ENCODE results near the gene PIK3AP1.

The PIK3AP1 gene

GRCh38 chr10:96637709-96638108 is 82.6 kb downstream of the PIK3AP1 start:
- no peak for DNase-seq
- in situ Hi-C loops (cut with HindIII; ENCODE audit: low pct_ligation_motif_present, low pct_unique_long_range_greater_than_20kb, low sequenced_read_pairs), result no loop called here

- in situ Hi-C loops (cut with HindIII; ENCODE audit: low pct_ligation_motif_present, low pct_unique_long_range_greater_than_20kb, low sequenced_read_pairs), result no loop called here
- no peak for DNase-seq
These were observed 83.8 kb downstream of the PIK3AP1 start for GRCh38 chr10:96636551-96636950.

GRCh38 chr10:96632974-96633710 is 87.2 kb downstream of the PIK3AP1 start:
- in situ Hi-C loops (cut with HindIII; ENCODE audit: low pct_ligation_motif_present, low pct_unique_long_range_greater_than_20kb, low sequenced_read_pairs), result no loop called here
- DNase-seq, result no peak

DNA sequence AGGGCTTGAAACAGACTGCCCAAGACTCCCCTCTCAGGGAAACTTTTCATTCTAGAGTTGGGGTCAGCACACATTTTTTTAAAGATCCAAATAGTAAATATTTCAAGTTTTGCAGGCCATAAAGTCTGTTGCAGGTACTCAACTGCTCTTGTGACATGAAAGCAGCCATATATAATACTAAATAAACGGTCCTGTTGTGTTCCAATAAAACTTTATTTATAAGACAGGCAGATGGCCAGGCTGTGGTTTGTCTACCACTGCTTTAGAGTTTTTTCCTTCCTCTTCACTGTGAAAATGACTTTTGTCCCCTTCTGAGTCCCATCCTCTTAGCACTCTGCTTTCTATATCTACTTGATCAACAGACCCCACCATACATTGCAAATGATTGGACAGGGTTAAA is 93.0 kb downstream of the PIK3AP1 start:
- in situ Hi-C loops (cut with HindIII; ENCODE audit: low pct_ligation_motif_present, low pct_unique_long_range_greater_than_20kb, low sequenced_read_pairs), result no loop called here

DNA sequence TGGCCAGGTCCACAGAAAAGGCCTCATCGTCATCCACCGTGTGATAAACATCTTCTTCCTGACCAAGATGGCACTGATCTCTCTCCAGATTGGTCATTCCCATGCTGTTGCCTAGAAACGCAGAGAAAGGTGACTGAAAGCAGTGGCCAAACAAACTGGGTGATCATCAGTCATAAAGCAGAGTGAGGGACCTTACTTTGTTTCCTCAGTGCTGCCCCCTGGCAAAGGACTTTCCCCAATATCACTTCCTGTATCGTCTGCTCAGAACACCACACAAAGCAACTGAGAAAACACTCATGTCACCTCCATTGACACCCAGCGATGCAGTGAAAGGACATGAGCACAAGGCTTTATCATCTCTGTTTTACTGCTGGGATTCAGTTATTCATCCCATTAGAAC is 93.5 kb downstream of the PIK3AP1 start:
- peak; percentile 27 for DNase-seq
- in situ Hi-C loops (cut with HindIII; ENCODE audit: low pct_ligation_motif_present, low pct_unique_long_range_greater_than_20kb, low sequenced_read_pairs), result no loop called here

More for the DNA sequence above, 93.0 kb downstream of the PIK3AP1 start:
- DNase-seq, result no peak

DNA sequence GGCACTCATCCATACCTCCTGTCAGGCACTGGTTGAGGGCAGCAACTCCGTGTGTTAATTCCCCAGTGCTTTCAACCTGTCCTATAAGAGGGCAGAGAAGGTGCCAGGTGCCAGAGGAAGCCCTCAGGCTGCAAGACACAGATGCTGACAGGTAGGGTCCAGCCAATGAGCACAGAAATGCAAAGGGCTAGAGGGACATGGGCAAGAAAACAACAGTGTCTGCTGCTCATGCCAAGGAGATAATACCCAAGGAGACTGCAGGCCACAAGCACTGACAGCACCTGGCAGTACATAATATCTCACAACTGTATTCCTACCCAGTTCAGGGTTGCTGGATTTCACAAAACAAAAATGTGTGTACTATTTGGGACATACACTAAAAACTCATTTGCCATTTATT is 95.1 kb downstream of the PIK3AP1 start:
- in situ Hi-C loops (cut with HindIII; ENCODE audit: low pct_ligation_motif_present, low pct_unique_long_range_greater_than_20kb, low sequenced_read_pairs), result no loop called here
- no peak for DNase-seq

GRCh38 chr10:96622013-96622787 is 98.1 kb downstream of the PIK3AP1 start:
- in situ Hi-C loops (cut with HindIII; ENCODE audit: low pct_ligation_motif_present, low pct_unique_long_range_greater_than_20kb, low sequenced_read_pairs), result no loop called here

GRCh38 chr10:96619796-96620773 is 100.2 kb downstream of the PIK3AP1 start:
- in situ Hi-C loops (cut with HindIII; ENCODE audit: low pct_ligation_motif_present, low pct_unique_long_range_greater_than_20kb, low sequenced_read_pairs), result no loop called here
- no peak for DNase-seq

More at GRCh38 chr10:96622013-96622787, 98.1 kb downstream of the PIK3AP1 start:
- DNase-seq, result no peak

GRCh38 chr10:96619120-96619519 is 101.2 kb downstream of the PIK3AP1 start:
- no peak for DNase-seq
- in situ Hi-C loops (cut with HindIII; ENCODE audit: low pct_ligation_motif_present, low pct_unique_long_range_greater_than_20kb, low sequenced_read_pairs), result no loop called here

GRCh38 chr10:96618653-96619052 is 101.7 kb downstream of the PIK3AP1 start:
- in situ Hi-C loops (cut with HindIII; ENCODE audit: low pct_ligation_motif_present, low pct_unique_long_range_greater_than_20kb, low sequenced_read_pairs), result no loop called here
- DNase-seq, result no peak

DNA sequence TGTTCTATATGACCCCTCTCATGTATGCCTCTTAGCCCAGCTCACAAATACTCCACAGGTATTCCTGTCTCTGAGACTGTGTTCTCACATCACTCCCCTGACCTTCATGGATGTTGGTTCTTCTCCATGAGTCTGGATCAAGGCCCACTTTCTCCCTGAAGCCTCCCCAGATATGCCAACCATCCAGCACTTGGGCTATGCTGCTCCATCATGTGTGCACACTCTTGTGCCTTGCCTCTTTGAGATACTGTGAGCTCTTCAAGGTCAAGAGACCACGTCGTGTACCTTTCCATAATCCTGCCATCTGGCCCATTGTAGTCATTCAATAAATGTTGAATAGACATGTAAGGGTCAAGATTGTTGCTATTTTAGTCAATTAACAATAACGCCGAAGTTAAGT is 103.4 kb downstream of the PIK3AP1 start:
- in situ Hi-C loops (cut with HindIII; ENCODE audit: low pct_ligation_motif_present, low pct_unique_long_range_greater_than_20kb, low sequenced_read_pairs), result no loop called here
- DNase-seq, result no peak

GRCh38 chr10:96614515-96614914 is 105.8 kb downstream of the PIK3AP1 start:
- in situ Hi-C loops (cut with HindIII; ENCODE audit: low pct_ligation_motif_present, low pct_unique_long_range_greater_than_20kb, low sequenced_read_pairs), result no loop called here
- DNase-seq, result peak; percentile 95

GRCh38 chr10:96613576-96613975 is 106.7 kb downstream of the PIK3AP1 start:
- in situ Hi-C loops (cut with HindIII; ENCODE audit: low pct_ligation_motif_present, low pct_unique_long_range_greater_than_20kb, low sequenced_read_pairs), result no loop called here
- no peak for DNase-seq

DNA sequence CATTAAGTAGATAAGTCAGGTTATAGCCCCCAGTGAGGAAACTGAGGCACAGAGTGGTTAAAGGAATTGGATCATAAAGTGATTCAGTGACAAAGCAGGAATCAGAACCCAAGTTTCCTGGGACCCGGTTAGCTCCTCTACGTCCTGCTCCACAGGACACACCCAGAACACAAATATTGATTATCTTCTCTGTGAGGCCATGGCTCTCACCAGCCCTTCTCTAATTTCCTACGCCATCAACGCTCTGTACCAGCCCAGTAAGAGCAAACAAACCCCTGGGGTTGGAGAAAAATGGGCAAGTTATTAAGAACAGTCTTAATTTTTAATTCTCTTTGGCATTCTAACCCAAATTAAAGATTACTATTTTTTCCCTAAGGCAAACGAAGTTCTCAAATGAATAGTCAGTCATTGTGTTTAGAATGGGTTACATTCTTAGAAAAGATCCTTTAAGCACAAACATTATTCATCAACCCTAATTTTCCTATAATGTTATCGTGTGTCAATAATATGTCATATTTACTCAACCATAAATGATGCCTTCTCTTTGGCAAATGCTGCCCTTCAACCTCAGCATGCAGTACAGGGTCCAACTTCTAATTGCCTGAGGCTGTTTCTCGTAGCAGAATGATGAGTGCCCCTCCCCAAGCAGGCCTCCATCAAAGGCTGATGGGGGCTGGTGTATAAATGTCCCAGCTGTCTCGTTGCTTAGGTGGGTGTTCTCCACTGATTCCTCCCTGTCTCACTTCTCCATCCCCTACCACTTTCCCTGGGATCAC is 108.1 kb downstream of the PIK3AP1 start:
- in situ Hi-C loops (cut with HindIII; ENCODE audit: low pct_ligation_motif_present, low pct_unique_long_range_greater_than_20kb, low sequenced_read_pairs), result no loop called here
- DNase-seq, result no peak

- in situ Hi-C loops (cut with HindIII; ENCODE audit: low pct_ligation_motif_present, low pct_unique_long_range_greater_than_20kb, low sequenced_read_pairs), result no loop called here
- DNase-seq, result no peak
These were observed 109.5 kb downstream of the PIK3AP1 start for GRCh38 chr10:96610817-96611216.

DNA sequence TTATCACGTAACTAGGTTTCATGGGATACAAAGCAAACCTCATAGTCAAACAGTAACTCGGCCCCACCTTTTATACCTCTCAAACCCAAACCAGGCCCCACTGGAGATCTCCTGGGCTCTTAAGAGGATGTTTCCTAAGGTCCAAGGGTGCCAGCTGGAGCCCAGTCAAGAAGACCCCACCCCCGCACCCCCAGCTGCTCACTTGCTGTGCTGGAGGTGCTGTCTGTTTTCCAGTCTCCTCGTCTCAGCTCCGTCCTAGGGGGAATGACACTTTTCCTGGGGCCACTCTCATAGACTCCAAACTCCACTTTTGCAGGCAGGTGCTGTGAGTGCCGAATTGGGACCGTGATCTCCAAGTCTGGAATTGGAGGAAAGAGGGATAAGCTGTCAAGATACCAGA is 110.8 kb downstream of the PIK3AP1 start:
- in situ Hi-C loops (cut with HindIII; ENCODE audit: low pct_ligation_motif_present, low pct_unique_long_range_greater_than_20kb, low sequenced_read_pairs), result no loop called here

GRCh38 chr10:96608805-96609204 is 111.5 kb downstream of the PIK3AP1 start:
- DNase-seq, result no peak
- in situ Hi-C loops (cut with HindIII; ENCODE audit: low pct_ligation_motif_present, low pct_unique_long_range_greater_than_20kb, low sequenced_read_pairs), result no loop called here

More for the DNA sequence above, 110.8 kb downstream of the PIK3AP1 start:
- no peak for DNase-seq

DNA sequence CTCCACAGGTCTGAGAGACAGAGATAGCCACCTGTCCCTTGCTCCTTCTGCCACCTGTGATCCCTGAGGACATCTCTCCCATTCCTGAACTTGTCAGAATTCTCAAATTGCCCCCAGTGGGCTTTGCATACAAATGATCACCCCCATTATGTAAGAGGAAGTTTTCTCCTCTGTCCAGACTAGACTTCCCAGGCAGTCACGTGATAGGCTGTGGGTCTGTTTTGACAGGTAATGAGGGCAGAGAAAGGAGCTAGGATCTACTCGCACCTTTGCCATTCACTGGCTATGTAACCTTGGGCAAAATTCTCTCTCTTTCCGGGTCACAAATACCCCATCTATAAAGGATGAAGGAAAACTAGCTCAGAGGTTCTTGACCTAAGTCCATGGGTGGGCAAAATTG is 112.1 kb downstream of the PIK3AP1 start:
- DNase-seq, result no peak
- in situ Hi-C loops (cut with HindIII; ENCODE audit: low pct_ligation_motif_present, low pct_unique_long_range_greater_than_20kb, low sequenced_read_pairs), result no loop called here

Measured in ACHN (cell line).